ENCODE data around the gene ARHGAP5.

GRCh38 chr14:32202491-32202997 is 125.4 kb downstream of the ARHGAP5 start:
- TF ChIP-seq CTCF (IDR thresholded peaks at IDR 0.05) (no peak), ZFX (IDR thresholded peaks at IDR 0.05; ENCODE audit: borderline replicate concordance) (no peak)
